GM12874 (cell line): ENCODE measurements around the gene EFCAB6.

Experiments used
- CTCF ChIP-seq: IDR thresholded peaks from 2 replicates; pipeline ENCODE4 v1.5.1; 2011; ENCODE audit warnings: low read depth, mild to moderate bottlenecking, control low read depth, low read length, moderate library complexity; ENCODE audit not compliant: insufficient read depth

Gene EFCAB6

GRCh38 chr22:43743131-43743530 lies 69.0 kb downstream of the EFCAB6 start:
- TF ChIP-seq CTCF = peak; percentile 31; the same call in 1 of the 2 replicates

DNA sequence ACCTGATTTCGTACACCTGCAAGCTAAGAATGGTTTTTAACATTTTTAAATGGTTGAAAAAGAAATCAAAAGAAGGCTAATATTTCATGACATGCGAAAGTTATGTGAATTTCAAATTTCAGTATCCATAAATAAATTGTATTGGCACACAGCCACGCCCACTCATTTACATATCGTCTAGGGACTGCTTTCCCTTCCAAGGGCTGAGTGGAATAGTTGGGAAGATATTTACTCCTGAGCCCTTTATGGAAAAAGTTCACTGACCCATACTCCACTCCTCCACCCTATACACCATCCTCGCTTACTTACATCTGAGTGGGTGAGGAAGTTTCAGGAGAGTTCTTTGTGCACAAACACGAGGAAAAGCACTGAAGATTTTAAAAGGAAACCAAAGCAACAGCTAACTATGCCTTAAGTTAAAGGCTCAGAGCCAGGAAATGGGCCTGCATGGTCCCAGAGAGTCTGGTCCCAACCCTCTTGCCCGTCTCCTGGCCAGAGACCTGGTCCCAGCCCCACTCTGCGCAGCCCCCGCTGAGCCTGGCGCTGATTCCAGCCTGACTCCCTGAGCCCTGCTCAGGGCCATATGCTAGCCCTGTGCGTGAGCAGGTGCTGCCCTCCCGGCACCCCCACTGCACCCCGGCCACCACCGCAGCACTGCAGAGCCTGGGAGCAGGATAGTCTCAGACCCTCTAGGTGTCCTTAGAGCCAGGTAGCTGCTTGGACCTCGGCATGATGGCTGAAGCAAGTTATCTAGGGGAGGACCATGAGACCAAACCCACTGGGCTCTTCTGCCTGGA lies 69.8 kb downstream of the EFCAB6 start:
- TF ChIP-seq CTCF = no peak

DNA sequence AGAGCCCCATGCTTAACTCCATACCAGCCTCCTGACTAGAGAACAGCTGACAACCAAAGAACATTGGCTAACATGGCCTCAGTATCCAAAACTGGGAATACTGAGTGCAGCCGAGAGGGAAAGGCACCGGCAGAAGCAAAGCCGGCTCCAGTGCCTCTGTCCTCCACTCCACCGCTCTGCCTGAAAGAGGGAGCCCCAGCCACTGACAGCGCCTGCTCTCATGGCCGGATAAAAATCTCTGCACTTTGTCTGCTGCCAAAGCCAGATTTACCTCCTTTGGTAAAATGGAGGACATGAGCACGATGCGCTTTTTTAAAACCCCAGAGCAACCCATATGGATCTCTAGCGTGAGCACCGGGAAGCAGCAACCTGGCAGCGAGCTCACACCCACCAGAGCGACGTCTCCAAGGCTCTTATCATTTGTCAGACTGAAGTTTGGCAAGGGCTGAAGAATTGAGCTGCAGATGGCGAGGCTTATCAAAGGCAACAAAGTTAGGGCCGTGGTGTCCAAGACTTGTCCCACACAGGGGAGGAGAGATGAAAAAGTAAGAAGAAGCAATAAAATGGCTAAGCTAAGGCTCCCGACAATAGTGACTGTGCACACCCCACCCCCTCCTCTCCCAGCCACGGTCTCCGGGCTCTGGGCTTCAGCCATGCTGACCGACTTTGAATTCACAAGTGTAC lies 71.4 kb downstream of the EFCAB6 start:
- TF ChIP-seq CTCF = no peak

GRCh38 chr22:43739851-43740379 lies 72.2 kb downstream of the EFCAB6 start:
- no peak for TF ChIP-seq CTCF

- no peak for TF ChIP-seq CTCF
Observed at GRCh38 chr22:43737150-43737828, 74.8 kb downstream of the EFCAB6 start.

- TF ChIP-seq CTCF = no peak
Observed at GRCh38 chr22:43736651-43737050, 75.5 kb downstream of the EFCAB6 start.
